VCaP (cell line): ENCODE results near the gene PXYLP1.

Experiments used
- H3K27ac ChIP-seq: fragments of 450-650 bp; 2 replicates; pipeline ENCODE4 v1.5.1; 2017
- TF ChIP-seq, protein P1 (sequence below): fragments of 450-650 bp; conservative IDR thresholded peaks from 2 replicates; pipeline ENCODE4 v1.5.1; 2017; ENCODE audit warnings: mild to moderate bottlenecking, moderate library complexity

Gene PXYLP1

DNA sequence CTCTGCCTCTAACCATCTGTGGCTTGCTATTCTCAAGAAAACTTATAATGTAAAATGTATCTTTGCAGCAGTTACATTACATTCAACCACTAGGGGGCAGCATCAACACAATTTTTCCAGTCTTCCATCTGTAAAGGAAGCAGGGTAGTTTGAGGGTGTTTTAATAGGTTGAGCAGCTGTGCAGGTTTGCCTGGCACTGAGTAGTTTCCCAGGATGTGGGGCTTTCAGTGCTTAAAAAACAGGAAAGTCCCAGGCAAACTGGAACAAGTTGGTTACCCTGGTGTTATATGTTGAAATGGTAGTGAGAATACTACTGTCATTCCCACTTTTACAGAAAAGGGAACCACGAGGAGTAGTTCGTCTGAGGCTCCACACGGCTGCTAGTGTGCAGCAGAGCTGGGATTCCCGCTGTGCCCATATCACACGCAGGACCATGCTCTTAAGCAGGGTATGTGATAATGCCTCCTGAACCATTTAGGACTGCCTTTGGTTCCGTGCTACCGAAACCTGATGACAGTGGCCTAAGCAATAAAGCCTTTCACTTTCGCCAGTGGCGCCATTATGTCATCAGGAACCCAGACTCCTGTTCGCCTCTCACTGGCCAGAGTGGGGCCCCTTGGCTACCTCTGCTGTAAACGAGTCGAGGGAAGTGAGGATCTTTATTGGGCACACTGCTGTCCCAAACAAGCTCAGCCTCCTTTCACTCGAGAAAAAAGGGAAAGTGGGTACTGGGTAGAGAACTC is 72.0 kb downstream of the PXYLP1 start:
- H3K27ac ChIP-seq = no peak overlapping the region
- TF ChIP-seq, protein P1, sequence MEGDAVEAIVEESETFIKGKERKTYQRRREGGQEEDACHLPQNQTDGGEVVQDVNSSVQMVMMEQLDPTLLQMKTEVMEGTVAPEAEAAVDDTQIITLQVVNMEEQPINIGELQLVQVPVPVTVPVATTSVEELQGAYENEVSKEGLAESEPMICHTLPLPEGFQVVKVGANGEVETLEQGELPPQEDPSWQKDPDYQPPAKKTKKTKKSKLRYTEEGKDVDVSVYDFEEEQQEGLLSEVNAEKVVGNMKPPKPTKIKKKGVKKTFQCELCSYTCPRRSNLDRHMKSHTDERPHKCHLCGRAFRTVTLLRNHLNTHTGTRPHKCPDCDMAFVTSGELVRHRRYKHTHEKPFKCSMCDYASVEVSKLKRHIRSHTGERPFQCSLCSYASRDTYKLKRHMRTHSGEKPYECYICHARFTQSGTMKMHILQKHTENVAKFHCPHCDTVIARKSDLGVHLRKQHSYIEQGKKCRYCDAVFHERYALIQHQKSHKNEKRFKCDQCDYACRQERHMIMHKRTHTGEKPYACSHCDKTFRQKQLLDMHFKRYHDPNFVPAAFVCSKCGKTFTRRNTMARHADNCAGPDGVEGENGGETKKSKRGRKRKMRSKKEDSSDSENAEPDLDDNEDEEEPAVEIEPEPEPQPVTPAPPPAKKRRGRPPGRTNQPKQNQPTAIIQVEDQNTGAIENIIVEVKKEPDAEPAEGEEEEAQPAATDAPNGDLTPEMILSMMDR = peak; percentile 80

GRCh38 chr3:141305436-141305835 is 73.8 kb downstream of the PXYLP1 start:
- TF ChIP-seq, protein P1 = peak; percentile 37; the same call in 1 of the 2 replicates
- no peak overlapping the region; the same call in 1 of the 2 replicates for H3K27ac ChIP-seq

- H3K27ac ChIP-seq = no peak overlapping the region
- TF ChIP-seq, protein P1 = no peak
These were observed 74.7 kb downstream of the PXYLP1 start for GRCh38 chr3:141306276-141306675.

- H3K27ac ChIP-seq = no peak overlapping the region
- TF ChIP-seq, protein P1 = no peak
These were observed 75.3 kb downstream of the PXYLP1 start for GRCh38 chr3:141306922-141307321.

DNA sequence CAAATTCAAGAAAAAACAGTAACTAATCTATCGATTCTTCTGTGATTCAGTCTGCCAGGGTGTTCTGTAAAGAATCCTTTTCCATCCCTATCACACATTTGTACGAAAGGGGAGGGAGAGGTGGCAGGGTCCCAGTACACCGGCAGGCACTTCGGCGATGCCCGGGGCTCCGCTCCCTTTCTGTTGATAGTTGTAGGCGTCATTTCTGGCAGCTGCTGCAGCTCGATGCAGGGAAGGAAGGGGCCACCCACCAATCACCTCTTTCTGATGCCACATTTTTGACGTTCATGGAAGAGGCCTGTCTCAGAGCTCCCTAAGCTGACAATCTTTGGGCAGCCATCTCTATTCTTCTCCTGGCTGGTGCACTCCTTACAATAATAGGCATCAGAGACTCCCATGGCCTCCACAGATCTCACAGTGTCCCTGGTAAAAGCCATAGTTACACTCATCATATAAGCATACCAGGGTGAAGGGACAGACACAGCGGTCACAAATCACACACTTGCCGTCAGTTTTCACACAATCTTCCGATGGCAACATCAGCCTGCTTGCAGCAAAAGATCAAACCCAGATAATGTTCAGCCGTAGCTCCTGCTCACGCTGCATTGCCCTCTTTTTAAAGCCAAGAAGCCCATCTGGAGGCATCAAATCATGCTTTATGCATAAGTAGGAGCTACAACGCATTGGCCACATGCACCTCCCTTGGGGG is 75.9 kb downstream of the PXYLP1 start:
- no peak overlapping the region for H3K27ac ChIP-seq
- TF ChIP-seq, protein P1 = no peak

- H3K27ac ChIP-seq = no peak overlapping the region
- TF ChIP-seq, protein P1 = peak; percentile 65
These were observed 77.1 kb downstream of the PXYLP1 start for GRCh38 chr3:141308588-141309218.

DNA sequence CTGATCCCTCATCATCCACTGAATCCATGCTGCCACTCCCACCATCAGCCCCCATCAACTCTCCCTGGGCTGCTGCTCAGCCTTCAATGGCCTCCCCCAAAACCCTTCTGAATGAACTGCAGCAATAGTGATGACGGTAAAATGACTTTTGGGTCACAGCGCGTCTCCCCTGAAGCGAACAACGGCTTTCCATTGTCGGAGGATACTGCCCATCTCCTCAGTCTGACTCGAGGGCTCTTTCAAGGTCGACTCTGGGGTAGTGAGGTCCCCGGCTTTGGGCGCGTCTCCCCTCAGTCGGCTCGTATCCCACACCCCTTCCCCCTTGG is 79.5 kb downstream of the PXYLP1 start:
- H3K27ac ChIP-seq = peak overlapping the region; percentile 80
- TF ChIP-seq, protein P1 = no peak
